GM18517 (cell line): ENCODE data around the gene HERC4.
"Not testable (repeated sequence)": the region's sequence is repeated elsewhere in the genome, so short reads cannot be mapped to it uniquely, and the experiment has no call there.

Experiments
- ATAC-seq: cut with Tn5 transposase; IDR thresholded peaks from one replicate; pipeline ENCODE4 v1.9.1; 2021; ENCODE audit warnings: mild to moderate bottlenecking, moderate library complexity; ENCODE audit not compliant: unreplicated experiment

The HERC4 gene

DNA sequence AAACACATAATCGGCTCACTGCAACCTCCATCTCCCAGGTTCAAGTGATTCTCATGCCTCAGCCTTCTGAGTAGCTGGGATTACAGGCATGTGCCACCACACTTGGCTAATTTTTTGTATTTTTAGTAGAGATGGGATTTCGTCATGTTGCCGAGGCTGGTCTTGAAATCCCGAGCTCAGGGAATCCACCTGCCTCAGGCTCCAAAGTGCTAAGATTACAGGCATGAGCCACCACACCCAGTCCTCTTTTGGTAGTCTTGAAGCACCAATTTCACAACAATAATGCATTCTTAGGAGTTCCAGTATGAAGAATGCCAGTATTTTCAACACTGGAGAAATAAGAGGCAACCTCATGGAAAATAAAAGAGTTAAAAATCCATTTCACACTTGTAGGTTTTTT, 109.0 kb downstream of the HERC4 start:
- ATAC-seq: not testable (repeated sequence)

DNA sequence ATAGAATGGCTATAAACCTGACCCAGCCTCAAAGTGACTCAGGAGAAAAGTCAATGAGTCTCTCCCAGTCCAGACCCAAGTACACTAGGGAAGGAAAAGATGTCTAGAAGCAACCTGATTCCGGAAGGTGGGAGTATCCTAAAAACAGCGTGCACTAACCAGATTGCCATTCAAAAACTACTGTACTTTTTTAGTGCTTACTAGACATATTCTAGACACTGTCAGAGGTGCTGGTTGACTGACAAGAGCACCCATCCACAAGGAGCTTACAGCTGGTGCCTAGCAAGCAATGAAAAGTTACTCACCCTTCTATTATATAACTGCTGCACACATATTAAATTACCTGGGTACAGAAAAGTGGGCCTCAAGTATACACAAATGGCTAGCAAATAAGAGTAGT, 109.6 kb downstream of the HERC4 start:
- no peak for ATAC-seq

DNA sequence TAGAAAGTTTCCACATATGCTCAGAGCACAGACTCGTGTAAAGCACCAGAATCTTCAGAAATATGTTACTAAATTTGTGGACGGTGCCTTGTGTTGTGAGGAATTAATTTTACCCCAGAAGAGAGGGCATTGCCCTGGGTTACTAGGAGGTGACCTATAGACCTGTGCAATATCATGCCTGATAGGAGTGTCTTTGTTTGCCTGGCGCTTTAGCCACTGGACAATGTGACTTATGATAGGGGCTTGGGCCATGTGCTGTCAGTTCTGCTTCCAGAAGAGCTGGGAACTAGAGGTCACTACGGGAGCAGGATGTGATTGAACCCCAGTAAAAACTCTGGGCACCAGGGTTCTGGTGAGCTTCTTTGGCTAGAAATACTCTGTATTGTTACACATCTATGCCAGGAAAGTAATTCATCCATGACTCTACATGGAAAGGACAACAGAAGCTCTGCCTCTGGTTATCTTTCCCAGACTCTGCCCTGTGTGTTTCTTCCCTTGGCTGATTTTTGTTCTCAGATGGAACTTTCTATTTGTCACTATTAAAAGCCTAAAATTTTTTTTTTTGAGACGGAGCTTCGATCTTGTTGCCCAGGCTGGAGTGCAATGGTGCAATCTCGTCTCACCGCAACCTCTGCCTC, 115.1 kb downstream of the HERC4 start:
- ATAC-seq: no peak

DNA sequence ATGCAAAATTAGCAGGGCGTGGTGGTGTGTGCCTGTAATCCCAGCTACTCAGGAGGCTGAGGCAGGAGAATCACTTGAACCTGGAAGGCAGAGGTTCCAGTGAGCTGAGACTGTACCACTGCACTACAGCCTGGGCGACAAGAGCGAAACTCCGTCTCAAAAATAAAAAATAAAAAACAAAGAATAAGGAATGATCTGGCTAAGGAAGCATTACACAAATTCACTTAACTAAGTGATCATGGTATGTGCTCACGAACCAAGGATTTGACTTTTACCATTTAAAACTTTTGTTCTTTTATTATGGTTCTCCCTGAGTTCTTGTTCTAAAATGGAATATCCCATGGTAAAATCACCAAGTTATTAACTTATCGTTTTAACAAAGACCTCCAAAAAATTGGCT, 119.5 kb downstream of the HERC4 start:
- no peak for ATAC-seq

DNA sequence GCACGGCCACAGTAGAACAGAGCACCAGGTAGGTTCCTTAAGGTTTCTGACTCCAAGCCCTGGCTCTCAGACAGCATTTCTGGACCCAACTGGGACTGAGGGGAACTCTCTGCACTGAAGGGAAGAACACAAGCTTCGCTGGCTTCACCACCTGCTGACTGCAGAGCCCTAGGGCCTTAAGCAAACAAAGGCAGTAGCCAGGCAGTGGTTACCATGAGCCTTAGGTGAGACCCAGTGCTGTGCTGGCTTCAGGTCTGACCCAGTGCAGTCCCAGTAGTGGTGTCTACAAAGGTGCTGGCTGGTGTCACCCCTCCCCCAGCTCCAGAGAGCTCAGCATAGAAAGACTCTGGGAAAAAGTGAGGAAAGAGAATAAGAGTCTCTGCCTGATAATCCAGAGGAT, 131.2 kb downstream of the HERC4 start:
- ATAC-seq: no peak

DNA sequence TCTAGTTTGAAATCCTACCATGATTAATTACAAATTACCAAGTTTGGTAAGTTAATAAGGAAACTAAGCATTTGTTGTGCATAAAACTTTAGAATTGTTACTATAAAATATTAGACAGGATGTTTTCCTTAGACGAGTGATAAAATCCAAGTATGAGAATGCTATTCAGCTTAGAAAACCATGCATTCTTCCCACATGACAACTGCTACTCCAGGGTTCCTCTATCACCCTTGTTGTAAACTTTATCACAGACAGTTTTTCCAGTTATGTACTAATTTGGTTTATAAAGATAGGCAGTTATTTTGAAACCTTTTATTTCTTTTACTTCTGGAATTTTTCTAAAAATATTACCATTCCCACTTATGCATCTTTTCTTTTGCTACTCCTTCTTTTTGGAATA, 138.7 kb downstream of the HERC4 start:
- ATAC-seq: no peak

DNA sequence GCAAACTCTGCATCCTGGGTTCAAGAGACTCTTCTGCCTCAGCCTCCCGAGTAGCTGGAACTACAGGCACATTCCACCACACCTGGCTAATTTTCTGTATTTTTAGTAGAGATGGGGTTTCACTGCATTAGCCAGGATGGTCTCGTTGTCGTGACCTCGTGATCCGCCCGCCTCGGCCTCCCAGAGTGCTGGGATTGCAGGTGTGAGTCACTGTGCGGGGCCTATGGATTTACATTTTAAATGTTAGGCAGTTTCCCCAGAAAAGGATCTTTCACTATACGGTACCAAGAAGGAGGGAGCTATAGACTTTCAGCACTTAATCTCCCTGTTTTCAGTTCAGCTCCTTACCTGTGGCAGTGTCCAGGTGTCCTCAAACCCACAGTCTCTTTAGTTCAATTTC, 139.9 kb downstream of the HERC4 start:
- no peak for ATAC-seq

DNA sequence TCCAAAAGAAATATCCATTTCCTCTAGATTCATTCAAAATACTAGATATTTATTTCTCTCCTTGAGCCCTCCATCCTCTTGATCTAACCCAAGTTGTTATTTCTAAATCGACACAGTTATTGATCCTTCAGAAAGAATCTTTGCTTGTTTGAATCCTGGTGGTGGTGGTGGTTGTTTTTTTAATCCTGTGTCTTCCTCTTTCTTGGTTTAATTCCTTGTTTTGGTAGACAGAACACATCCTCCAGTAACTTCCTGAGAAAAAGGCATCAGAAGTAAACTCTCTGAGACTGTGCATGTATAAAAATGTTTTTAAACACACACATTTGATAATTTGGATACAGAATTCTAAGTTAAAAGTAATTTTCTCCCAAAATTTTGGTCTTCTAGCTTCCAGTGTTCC, 140.7 kb downstream of the HERC4 start:
- ATAC-seq: no peak

DNA sequence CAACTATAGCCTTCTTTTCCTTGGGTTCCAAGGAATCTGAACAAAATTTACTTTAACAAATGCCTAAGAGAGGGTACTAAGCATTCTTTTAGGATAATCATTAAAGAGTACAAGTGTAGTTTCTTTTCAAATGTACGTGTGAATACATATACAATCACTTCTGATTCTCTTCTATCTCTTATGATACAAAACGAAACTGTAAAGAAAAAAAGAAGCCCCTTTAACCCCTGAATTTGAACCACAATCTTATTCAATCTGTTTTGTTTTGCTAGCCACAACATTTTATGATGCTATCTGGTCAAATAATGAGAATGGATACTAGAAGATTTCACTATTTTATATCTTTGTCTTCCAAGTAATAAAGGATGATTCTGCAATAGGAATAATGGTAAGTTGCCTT, 141.9 kb downstream of the HERC4 start:
- no peak for ATAC-seq

DNA sequence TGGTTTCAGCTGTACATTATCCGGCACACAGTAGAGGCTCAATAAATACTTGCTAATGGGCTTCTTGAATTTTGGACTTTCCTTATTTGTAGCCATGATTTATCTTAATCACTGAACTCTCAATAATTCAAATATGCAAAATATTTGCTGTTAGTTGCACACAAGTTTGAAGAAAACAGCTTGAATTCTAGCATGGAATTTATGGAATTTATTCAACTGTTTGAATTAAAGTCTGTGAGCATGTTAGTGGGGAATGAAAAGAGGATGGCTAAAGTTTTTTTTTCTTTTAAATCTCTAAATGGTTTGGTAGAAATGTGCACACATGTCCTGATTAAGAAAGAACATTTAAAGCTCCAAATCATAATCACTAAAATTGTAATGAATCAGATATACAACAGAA, 148.1 kb downstream of the HERC4 start:
- no peak for ATAC-seq

DNA sequence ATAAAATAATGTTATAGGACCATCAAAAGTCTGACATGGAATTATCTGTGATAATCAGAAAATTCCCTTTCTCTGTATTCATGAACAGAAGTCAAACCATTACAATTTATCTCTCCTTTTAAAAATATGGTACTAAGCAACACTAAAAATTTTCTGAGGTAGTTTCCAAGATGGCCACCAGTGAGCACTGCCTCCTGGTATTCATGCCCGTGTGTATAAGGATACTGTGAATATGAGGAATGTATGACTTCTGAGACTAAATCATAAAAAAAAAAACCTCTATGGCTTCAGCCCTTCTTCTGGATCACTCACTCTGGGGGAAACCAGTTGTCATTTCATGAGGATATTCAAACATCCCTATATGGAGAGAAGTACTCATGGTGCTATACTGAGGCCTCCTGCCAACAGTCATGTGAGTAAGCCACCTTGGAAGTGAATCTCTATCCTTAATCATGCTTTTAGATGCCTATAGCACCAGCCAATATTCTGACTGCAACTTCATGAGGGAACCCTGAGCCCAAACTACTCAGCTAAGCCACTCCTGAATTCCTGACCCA, 149.6 kb downstream of the HERC4 start:
- no peak for ATAC-seq

DNA sequence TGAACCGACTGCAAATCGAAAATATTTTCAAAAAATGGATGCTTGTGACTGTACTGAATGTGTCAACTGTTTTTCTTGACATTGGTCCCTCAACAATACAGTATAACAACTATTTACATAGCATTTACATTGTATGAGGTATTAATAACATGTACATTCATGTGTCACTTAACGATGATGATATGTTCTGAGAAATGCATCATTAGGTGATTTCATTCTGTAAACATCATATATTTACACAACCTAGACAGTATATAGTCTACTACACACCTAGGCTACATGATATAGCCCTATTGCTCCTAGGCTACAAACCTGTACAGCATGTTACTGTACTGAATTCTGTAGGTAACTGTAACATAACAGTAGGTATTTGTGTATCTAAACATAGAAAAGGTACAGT, 150.9 kb downstream of the HERC4 start:
- ATAC-seq: no peak

DNA sequence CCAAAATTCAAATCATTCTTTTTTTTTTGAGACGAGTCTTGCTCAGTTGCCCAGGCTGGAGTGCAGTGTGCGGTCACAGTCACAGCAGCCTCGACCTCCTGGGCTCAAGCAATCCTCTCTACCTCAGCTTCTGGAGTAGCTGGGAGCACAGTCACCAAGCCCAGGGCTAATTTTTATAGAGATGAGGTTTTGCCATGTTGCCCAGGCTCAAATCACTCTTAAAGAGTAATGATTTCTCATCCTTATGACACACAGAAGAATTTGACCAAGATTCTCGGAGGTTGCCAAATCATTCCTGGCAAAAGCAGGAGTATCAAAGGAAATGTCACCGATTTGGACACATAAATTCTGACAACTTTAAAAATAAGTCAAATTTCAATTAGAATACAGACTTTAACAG, 151.5 kb downstream of the HERC4 start:
- no peak for ATAC-seq

DNA sequence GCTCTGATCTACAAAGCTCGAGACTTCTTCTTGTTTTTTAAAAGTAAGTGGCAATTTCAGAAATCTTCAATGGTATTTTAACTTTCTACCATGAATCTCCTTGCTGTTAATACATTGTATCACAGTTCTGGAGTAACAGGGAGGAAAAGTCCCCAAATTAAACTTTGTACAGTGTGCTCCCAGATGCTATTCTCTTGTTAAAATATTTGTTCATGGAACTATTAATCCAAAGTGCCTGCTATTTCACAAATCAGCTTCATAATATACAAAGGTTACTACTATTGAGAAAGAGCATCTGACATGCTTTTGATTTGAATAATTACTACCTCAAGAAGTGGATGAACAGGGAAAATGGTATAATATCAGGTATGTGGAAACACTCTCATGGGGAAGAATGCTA, 154.0 kb downstream of the HERC4 start:
- no peak for ATAC-seq

DNA sequence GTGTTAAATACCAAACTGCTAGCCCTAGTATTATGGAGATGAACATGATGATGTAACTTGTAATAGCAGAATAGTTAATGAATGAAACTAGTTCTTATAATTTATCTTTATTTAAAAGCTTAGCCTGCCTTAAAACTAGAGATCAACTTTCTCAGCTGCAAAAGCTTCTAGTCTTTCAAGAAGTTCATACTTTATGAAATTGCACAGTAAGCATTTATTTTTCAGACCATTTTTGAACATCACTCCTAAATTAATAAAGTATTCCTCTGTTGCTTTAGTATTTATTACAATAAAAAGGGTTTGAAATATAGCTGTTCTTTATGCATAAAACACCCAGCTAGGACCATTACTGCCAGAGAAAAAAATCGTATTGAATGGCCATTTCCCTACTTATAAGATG, 157.4 kb downstream of the HERC4 start:
- ATAC-seq: no peak

DNA sequence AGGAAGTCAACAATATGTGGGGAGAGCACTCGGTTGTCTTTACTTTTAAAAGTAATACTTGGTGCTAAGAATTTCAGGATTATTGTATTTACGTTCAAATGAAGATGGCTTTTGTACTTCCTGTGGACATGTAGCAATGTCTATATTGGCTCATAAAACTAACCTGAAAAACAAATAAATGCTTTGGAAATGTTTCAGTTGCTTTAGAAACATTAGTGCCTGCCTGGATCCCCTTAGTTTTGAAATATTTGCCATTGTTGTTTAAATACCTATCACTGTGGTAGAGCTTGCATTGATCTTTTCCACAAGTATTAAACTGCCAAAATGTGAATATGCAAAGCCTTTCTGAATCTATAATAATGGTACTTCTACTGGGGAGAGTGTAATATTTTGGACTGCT, 157.9 kb downstream of the HERC4 start:
- no peak for ATAC-seq

DNA sequence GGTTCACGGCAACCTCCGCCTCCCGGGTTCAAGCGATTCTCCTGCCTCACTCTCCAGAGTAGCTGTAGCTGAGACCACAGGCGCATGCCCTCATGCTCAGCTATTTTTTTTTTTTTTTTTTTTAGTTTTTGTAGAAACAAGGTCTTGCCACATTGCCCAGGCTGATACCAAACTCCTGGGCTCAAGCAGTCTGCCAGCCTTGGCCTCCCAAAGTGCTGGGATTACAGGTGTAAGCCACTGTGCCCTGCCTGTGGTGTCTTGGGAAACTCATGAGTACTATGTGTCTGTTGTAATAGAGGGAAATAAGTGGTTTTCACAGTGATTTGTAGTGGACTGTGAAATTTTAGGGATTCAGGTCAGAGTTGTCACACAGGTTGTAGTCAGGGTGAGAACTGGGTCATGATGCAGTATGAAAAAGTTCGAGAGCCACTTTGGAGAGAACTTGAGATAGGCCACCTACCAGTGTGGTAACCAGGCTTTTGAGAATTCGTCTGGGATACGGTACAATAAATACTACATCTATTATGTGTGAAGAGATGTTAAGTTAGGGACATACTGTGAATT, 160.2 kb downstream of the HERC4 start:
- ATAC-seq: no peak

DNA sequence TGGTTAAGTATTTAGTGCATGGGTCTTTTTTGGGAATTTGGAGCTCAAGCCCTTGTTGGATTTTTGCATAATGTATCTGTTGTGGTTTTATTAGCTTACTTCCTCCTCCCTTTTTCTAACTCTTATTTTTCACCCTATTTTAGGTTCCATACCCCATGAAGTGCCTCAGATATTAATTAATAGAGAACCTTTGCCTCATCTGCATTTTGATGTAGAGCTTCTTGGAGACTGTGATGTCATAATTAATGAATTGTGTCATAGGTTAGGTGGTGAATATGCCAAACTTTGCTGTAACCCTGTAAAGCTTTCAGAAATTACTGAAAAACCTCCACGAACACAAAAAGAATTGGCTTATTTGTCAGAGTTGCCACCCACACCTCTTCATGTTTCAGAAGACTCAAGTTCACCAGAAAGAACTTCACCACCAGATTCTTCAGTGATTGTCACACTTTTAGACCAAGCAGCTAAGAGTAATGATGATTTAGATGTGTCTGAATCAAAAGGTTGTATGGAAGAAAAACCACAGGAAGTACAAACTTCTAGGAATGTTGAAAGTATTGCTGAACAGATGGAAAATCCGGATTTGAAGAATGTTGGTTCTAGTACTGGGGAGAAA, 162.6 kb downstream of the HERC4 start:
- ATAC-seq: no peak

DNA sequence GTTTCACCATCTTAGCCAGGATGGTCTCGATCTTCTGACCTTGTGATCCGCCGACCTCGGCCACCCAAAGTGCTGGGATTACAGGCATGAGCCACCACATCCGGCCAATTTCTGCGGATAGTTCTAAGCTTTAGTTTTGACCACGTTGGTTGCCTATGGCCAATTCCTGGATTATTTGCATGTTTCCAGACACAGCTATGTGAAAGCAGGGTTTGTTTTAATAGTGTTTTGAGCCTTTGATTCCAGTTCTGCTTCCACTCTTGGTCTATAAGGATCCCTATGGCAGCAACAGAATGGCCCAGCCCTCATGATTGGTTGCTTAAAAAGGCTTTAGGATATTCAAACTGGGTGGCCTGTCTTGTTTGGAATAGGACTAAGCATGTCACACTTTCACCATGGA, 171.5 kb downstream of the HERC4 start:
- no peak for ATAC-seq

DNA sequence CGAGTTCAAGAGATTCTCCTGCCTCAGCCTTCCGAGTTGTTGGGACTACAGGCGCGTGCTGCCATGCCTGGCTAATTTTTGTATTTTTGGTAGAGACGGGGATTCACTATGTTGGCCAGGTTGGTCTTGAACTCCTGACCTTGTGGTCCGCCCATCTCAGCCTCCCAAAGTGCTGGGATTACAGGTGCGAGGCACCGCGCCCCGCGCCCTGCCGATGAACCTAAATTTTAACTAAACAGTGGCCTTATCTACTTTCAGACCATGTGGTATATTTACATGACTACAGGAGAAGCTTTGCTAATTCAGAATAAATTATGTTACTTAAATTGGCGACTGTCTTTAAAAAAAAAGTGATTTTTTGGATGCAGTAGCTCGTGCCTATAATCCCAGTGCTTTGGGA, 181.4 kb downstream of the HERC4 start:
- no peak for ATAC-seq

DNA sequence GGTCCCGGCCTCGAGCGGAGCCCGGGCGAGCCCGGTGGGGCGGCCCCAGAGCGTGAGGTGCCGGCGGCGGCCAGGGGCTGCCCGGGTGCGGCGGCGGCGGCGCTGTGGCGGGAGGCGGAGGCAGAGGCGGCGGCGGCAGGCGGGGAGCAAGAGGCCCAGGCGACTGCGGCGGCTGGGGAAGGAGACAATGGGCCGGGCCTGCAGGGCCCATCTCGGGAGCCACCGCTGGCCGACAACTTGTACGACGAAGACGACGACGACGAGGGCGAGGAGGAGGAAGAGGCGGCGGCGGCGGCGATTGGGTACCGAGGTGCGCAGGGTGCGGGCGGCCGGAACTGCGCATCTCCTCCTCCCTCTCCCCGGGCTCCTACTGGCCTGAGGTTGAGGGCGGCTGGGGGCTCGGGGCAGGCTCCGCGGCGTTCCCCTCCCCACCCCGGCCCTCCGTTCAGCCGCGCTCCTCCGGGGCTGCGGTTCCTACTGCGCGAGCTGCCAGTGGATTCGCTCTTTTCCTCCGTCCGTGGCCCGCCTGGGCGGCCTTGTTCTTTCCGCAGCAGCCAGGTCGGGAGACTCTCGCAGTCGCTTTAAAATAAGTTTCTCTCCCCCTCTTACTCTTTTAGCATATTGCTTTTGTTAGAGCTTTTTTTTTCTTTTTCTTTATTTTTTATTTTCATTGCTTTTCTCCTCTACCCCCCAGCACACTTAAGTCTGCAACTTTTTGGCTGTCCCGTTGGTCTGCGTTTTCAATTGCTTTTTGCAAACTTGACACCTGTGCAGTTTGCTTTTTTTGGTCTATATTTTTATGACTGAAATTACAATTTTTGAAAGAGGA, 190.0 kb downstream of the HERC4 start:
- peak; percentile 44 for ATAC-seq
